ENCODE results near the gene TCL1B.

- no peak for TF ChIP-seq POLR2A (IDR thresholded peaks at IDR 0.05)
- no peak for TF ChIP-seq CTCF (IDR thresholded peaks at IDR 0.05)
- TF ChIP-seq EP300 (IDR thresholded peaks at IDR 0.05): no peak
Observed at GRCh38 chr14:95649230-95649629, 37.0 kb upstream of the TCL1B start.

Measured in gastroesophageal sphincter (tissue), 3 donors.